IPS-NIHi11 (cell line): ENCODE measurements around the gene PROX1.
"Not testable (repeated sequence)": the region's sequence is repeated elsewhere in the genome, so short reads cannot be mapped to it uniquely, and the experiment has no call there.

Experiments used
- DNase-seq: peaks from one replicate; pipeline ENCODE4 v3.0.0; 2012; ENCODE audit warnings: mixed read lengths, low spot score

Gene PROX1

DNA sequence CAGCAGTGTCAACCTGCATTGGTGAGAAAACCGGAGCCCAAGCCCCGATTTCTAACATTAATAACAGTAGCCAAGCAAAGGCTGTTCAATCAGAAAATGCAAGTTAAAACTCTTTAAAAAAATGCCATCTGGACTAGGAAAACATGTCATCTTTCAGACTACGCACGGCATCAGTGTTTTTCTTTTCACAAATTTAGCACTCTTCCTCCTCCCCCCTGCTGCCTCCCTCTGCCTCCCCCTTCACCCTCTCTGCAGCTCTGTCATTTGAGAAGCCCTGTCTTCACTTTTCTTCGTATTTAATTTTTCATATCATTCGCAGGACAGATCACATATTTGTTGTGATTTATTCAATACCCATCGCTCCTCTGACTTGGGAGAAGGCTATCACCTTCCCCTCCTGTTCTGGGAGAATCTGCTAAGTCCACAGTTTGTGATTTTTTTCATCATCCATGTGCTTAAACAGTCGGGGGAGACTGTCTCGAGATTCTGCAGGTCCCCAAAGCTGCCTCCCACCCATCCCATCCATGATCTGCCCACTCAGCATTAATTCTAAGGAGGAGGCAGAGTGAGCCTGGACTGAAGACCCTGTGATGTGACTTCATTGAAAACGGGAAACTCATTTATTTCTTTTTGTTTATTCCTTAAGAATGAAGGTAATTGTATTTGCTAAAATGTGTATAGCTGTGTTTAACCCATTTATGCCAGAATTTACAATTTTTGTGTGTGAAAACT lies 84.8 kb downstream of the PROX1 start:
- no peak for DNase-seq

DNA sequence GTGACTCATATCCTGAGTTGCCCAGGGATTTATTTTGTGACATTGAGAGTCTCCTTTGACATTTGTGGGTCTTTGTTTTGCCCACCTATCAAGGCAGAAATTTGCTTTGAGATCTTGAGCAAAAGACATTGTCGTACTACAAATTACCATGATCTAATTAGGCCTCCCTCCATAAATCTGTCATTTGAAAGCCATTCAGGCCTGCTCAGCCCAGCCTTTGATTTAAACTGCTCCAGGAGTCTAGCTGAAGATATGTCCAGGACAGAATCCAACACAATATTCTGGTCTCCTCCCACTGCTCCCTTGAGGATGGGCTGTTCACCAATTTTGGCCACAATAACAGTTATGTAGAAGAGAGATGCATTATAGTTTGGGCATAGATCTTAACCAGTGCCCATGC lies 86.7 kb downstream of the PROX1 start:
- DNase-seq, result no peak

DNA sequence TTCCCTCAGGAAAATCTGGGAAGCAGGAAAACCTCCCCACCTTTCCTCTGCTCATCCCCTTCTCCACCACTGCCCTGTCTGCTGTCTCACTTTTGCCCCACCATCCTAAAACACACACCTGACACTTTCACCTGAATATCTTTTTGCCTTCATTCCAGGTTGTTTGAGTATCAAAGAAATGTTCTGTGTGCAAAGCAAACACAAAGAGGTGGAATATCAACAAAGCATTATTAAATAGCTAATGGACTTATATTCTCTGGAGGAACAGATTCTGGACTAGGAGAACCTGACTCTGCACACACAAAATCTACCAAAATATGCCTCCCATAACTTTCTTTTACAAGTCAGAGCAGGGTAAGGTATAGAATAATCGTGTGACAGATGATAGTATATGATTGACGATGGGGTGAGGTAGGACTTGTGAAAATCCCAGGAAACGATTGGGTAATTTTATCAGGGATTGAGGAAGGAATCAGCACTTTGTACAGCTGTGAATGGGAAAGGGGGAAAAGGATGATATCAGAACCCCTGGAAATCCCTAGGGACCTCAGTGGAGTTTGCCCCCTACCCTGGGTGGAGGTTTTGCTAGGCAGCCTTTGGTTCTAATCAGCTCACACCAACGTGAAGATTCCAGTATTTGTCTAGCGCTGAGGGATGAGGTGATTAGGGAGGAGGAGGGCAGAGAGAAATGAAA lies 87.7 kb downstream of the PROX1 start:
- DNase-seq, result no peak

DNA sequence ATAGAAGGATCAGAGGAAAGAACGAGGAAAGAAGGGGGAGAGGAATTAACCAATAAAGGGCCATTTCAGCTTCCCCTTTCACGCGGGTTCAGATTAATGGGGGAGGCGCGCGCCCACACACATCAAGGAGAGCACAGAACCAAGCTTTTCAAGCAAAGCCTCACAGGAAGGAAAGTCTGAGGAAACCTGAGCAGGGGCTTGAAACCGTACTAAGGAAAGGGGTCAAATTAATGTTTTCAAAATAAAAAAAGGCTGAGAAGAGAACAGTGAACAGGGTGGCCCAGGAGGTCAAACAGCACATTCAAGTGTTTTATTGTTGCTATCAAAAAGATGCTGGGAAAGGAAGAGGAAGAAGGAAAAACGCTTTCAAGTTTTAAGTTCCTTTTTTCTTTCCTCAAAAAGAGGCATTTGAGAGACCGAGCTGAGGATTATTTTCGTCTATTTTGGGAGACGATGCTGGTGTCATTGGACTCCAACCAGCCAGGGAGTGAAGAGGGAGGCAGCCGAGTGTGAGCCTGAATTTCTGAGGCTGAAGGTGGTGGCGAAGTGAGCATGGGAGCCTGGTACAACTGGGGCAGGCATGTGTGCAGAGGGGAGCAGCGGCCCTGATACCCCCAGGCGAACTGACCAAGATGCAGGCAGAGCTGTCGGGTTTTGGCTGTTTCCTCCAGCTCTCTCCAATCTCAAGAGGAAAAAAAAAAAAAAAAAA lies 88.4 kb downstream of the PROX1 start:
- DNase-seq, result no peak

DNA sequence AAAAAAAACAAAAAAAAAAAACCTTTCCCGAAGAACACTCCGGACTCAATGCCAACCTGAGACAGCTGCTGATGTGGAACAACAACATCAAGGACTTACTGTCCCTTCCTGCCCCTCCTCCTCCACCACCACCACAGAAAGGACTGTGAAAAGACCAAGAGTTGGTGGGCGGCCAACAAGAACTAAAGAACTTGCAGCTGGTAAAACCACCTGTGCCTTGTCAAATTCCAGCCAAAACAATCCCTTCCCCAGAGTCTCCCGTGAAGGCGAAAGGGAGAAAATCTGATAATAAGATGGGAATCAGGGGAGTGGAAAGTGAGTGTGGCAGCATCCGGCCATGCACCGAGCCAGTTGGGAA lies 88.9 kb downstream of the PROX1 start:
- DNase-seq, result no peak

DNA sequence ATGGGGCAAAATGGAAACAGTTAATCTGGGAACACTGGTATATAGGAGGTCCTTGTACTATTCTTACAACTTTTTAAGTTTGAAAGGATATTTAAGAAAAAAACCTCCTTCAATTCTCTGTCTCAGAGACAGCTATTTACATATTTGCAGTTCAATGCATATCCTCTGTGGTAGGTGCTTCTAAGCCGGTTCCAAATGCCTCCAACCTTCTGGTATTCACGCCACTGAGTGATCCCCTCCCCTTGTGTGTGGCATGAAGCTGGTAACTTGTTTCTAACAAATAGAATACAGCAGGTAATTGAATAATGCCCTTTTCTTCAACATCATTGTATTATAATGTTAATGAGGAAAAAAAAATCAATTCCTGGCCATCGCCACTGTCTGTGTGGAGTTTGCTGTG lies 91.2 kb downstream of the PROX1 start:
- DNase-seq, result no peak

DNA sequence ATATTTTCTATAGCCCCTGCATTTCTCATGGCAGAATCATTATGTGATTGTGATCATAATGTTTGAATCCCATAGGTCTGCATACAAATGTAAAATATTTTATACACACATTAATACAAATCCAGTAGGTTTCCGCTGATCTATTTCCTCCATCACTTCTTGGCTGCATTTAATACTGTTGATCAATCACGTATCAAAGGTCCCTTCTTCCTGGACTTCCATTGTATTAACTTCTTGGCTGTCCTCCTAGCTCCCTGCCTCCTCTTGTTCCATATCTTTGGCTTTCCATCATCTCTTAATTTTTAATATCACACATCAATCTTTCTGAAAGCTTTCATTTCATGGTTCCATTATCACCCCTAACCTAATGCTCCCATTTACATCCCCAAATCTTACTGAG lies 97.6 kb downstream of the PROX1 start:
- no peak for DNase-seq

DNA sequence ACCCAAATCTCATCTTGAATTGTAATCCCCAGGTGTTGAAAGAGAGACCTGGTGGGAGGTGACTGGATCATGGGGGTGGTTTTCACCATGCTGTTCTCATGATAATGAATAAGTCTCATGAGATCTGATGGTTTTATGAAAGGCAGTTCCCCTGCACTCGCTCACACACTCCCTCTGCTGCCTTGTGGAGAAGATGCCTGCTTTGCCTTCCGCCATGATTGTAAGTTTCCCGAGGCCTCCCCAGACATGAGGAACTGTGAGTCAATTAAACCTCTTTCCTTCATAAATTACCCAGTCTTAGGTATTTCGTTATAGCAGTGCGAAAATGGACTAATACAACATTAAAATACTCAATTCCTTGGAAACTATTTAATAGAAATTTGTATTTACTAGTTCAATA lies 99.2 kb downstream of the PROX1 start:
- DNase-seq, result no peak

DNA sequence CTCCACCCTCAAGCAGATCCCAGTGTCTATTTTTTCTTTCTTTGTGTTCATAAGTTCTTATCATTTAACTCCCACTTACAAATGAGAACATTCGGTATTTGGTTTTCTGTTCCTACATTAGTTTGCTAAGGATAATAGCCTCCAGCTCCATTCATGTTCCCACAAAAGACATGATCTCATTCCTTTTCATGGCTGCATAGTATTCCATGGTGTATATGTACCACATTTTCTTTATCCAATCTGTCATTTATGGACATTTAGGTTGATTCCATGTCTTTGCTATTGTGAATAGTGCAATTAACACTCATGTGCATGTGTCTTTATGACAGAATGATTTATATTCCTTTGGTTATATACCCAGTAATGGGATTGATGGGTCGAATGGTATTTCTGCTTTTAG lies 101.2 kb downstream of the PROX1 start:
- DNase-seq, result not testable (repeated sequence)
